Coronary artery (tissue), 2 donors: ENCODE data around the gene KIF21A.

ENCODE experiments used
- DNase-seq: peaks from one replicate; pipeline ENCODE4 v3.0.0-alpha.2; 2017; ENCODE audit warnings: low spot score
- H3K27ac ChIP-seq, 2 donors: fragments of 200-600 bp; sonication (generic); one replicate each; pipeline ENCODE4 v1.5.1; 2016 to 2019
- H3K4me3 ChIP-seq: fragments of 200-600 bp; sonication (generic); 2 replicates; pipeline ENCODE4 v1.5.1; 2016; ENCODE audit warnings: mild to moderate bottlenecking, moderate library complexity
- TF ChIP-seq, protein P1 (sequence below): fragments of 200-600 bp; sonication (generic); IDR thresholded peaks from one replicate; pipeline ENCODE4 v1.5.1; 2019; ENCODE audit warnings: antibody characterized with exemption

Gene KIF21A

GRCh38 chr12:39369756-39370155 lies 73.2 kb downstream of the KIF21A start:
- TF ChIP-seq, protein P1, sequence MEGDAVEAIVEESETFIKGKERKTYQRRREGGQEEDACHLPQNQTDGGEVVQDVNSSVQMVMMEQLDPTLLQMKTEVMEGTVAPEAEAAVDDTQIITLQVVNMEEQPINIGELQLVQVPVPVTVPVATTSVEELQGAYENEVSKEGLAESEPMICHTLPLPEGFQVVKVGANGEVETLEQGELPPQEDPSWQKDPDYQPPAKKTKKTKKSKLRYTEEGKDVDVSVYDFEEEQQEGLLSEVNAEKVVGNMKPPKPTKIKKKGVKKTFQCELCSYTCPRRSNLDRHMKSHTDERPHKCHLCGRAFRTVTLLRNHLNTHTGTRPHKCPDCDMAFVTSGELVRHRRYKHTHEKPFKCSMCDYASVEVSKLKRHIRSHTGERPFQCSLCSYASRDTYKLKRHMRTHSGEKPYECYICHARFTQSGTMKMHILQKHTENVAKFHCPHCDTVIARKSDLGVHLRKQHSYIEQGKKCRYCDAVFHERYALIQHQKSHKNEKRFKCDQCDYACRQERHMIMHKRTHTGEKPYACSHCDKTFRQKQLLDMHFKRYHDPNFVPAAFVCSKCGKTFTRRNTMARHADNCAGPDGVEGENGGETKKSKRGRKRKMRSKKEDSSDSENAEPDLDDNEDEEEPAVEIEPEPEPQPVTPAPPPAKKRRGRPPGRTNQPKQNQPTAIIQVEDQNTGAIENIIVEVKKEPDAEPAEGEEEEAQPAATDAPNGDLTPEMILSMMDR, result no peak
- no peak for DNase-seq
- no peak overlapping the region for H3K27ac ChIP-seq
- no peak overlapping the region for H3K4me3 ChIP-seq

- TF ChIP-seq, protein P1, result no peak
- no peak for DNase-seq
- H3K27ac ChIP-seq, result no peak overlapping the region
- H3K4me3 ChIP-seq, result no peak overlapping the region
These were observed 74.0 kb downstream of the KIF21A start for GRCh38 chr12:39368891-39369290.

DNA sequence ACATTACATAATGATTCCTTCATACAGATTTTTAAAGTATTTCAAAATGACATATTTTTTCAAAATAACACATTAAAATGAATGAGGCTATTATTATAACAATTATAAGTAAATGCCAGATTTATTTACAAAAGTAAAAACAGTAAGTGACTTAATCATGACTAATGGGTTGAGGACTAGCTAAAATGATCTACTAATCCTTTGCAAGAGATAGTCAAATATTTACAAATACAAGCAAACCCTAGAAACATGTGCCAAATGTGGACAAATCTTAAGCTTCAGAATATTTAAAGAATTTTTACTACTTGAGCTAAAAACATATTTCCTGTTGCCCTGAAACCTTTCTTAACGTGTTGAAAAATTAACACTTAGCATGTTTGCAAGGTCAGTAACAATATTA lies 74.8 kb downstream of the KIF21A start:
- no peak for DNase-seq
- TF ChIP-seq, protein P1, result no peak
- Histone ChIP-seq H3K4me3 (no peak overlapping the region), H3K27ac (no peak overlapping the region)

DNA sequence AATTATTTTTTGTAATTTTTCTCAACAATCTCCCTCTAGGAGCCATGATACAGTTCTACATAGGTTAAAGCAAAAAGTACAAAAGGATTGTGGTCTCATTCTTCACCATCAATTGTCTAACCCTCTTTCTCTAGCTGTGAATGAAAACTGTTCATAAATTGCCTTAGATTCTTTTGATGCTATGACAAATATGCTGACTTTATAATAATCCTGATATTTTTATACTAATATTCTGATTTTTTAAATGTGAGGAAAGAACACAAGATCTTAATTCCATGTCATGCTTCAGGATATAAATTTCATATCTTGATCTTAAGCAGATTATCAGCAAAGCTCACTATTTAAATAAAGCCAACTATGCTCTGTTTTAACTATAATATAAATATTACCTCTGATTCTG lies 75.4 kb downstream of the KIF21A start:
- TF ChIP-seq, protein P1, result no peak
- Histone ChIP-seq H3K4me3 (no peak overlapping the region), H3K27ac (no peak overlapping the region)
- DNase-seq, result no peak

GRCh38 chr12:39365364-39366001 lies 77.4 kb downstream of the KIF21A start:
- TF ChIP-seq, protein P1, result no peak
- Histone ChIP-seq H3K27ac (no peak overlapping the region), H3K4me3 (no peak overlapping the region)
- no peak for DNase-seq

DNA sequence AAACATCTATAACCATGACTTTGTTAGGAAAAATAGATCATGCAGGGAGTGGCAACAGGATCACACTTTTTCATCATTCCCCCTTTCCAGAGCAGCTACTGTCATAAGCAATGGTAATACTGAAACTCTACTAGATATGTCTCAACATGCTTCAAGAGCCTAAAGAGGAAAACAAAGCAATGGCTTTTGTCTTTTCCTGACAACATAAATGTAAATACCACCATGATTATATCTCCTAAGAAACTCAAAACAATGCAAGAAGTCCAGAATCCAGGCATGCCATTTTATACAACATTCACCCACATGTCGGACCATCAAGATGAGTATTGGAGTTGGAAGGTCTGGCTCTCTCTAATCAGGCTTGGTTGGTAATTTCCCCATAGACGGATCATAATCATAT lies 78.7 kb downstream of the KIF21A start:
- TF ChIP-seq, protein P1, result no peak
- Histone ChIP-seq H3K27ac (no peak overlapping the region), H3K4me3 (no peak overlapping the region)
- DNase-seq, result no peak

DNA sequence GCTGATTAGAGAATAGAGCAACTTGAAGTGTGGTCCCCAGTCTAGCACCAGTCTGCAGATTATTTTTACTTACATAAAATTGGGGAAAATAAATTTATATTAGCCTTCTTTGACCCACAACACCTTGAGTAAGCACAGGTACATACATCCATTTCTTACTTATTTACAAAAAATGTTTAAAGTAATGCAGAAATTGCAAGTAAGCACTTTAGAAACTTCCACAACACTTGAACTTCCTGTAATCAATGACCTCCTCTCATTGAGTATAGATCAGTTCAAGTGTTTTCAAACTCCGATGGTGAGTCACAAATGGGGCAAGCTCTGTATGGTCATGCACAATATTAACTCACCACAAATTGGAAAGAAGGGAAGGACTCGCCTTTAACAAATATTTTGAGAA lies 83.3 kb downstream of the KIF21A start:
- TF ChIP-seq, protein P1, result no peak

More for the DNA sequence above, 83.3 kb downstream of the KIF21A start:
- Histone ChIP-seq H3K27ac (no peak overlapping the region), H3K4me3 (no peak overlapping the region)
- DNase-seq, result no peak
